Prostate gland (tissue), 2 donors: ENCODE measurements around the gene RNF183. TPM values are rescaled to one million over a fixed set of nuclear protein-coding genes. Genes with fewer than 3 reads are reported as not detected.

ENCODE experiments used
- DNase-seq: peaks from one replicate; pipeline ENCODE4 v3.0.0-alpha.2; 2019; ENCODE audit warnings: low spot score
- H3K27ac ChIP-seq, 2 donors: fragments of 200-600 bp; sonication (generic); 2 replicates each; pipeline ENCODE4 v1.5.1; 2017 to 2019
- H3K27me3 ChIP-seq: fragments of 200-600 bp; sonication (generic); replicated peaks from 2 replicates; pipeline ENCODE4 v1.5.1; 2019; ENCODE audit not compliant: insufficient read depth
- H3K36me3 ChIP-seq, 2 donors: fragments of 200-600 bp; sonication (generic); 1 replicate in 1 of 2; 2 replicates in 1 of 2; pipeline versions ENCODE4 v1.5.1 to v1.8.1; 2017 to 2019
- H3K4me1 ChIP-seq: fragments of 200-600 bp; sonication (generic); replicated peaks from 2 replicates; pipeline ENCODE4 v1.5.1; 2019
- H3K4me3 ChIP-seq, 2 donors: fragments of 200-600 bp; sonication (generic); 2 replicates each; pipeline ENCODE4 v1.5.1; 2017 to 2019
- H3K9me3 ChIP-seq: fragments of 200-600 bp; sonication (generic); 2 replicates; pipeline ENCODE4 v1.5.1; 2017
- CTCF ChIP-seq, 4 experiments: fragments of 200-600 bp in 2 of 4; fragments of 450-650 bp in 2 of 4; sonication (generic) in 2 of 4; IDR thresholded peaks; 1 replicate in 3 of 4; 2 replicates in 1 of 4; pipeline ENCODE4 v1.5.1; 2016 to 2019; ENCODE audit warnings: antibody characterized with exemption in 4 of 4, mild to moderate bottlenecking in 2 of 4, moderate library complexity in 2 of 4
- POLR2A ChIP-seq: fragments of 450-650 bp; IDR thresholded peaks from one replicate; pipeline ENCODE4 v1.6.1; 2016; ENCODE audit warnings: antibody characterized with exemption, mild to moderate bottlenecking
- POLR2AphosphoS5 ChIP-seq: sonication (generic); formaldehyde crosslinking; IDR thresholded peaks from one replicate; pipeline ENCODE4 v1.6.1; 2017; ENCODE audit warnings: antibody characterized with exemption
- WGBS: methylation state at CpG from one replicate; pipeline ENCODE4 v1.1.5; 2018; 5-methylcytosine and 5-hydroxymethylcytosine counted together
- intact Hi-C: fragments of 100-400 bp; cut with DNase I; formaldehyde crosslinking; loops from one replicate; pipeline ENCODE4 v1.14.2; 2022
- total RNA-seq, 2 donors: library from RNA; depleted of rRNA; stranded (reverse); fragments of >200 nt; gene quantifications; one replicate each; pipeline ENCODE4 v1.1.0, GENCODE V29; 2016

Gene RNF183
- total RNA-seq, 2 donors from 2014 or later = 0.57 TPM; not detected in 1

DNA sequence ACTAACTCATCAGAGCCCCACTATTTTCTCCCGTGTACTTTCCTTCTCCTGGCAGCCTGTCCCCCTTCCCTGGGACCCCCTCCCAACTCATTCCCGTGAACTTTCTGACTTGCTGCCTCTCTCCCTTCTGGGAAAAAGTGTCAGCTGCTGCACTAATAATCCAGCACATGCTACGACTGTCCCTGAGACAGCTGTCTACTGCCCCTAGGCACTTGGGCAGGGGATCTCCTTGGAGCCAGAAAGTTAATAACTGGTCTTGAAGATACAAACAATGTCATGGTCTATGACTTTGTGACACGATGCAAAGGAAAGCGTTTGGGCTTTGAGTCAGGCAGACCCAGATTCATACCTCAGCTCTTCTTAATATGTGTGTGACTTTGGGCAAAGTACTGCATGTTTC lies 10.1 kb upstream of the RNF183 start:
- no peaks in the 10 kb centered on the region for H3K27me3 ChIP-seq
- H3K4me1 ChIP-seq = no peaks in the 10 kb centered on the region
- intact Hi-C loops = loop anchor here (10.0 kb wide), 1 partner anchor 92 kb away; the partner anchor contains the start of gene ALAD
- no peak for DNase-seq
- H3K27ac ChIP-seq = no peak overlapping the region
- H3K9me3 ChIP-seq = no peaks in the 10 kb centered on the region
- no peak overlapping the region for H3K4me3 ChIP-seq
- 67% methylated on average over 5 of the region's 5 CpGs for WGBS
- H3K36me3 ChIP-seq = no peaks in the 10 kb centered on the region
- TF ChIP-seq POLR2A (no peak), POLR2AphosphoS5 (no peak), CTCF (IDR thresholded peaks at IDR 0.05) (no peak)

DNA sequence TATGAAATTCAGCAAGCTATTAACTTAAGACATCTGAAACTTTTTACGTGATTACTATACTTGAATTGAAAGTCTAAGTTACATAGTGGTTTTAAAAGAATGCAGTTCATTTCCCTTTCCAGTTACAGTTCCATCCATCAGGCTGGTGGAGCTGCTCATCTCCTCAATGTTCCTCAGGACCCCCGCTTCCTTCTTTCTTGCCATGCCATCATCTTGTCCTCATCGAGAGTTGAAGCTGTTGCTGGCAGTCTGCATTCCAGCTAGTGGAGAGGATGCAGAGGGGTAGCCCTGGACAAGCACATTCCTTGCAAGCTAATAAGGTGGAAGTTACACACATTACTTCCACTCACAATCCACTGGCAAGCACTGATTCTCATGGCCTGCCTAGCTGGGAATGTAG lies 8.8 kb upstream of the RNF183 start:
- H3K36me3 ChIP-seq = no peaks in the 10 kb centered on the region
- no peak overlapping the region for H3K4me3 ChIP-seq
- intact Hi-C loops = loop anchor here (10.0 kb wide), 1 partner anchor 93 kb away; the partner anchor contains the start of gene ALAD
- H3K27ac ChIP-seq = no peak overlapping the region
- no peaks in the 10 kb centered on the region for H3K9me3 ChIP-seq
- no peaks in the 10 kb centered on the region for H3K4me1 ChIP-seq
- 74% methylated on average over 3 of the region's 3 CpGs for WGBS
- DNase-seq = no peak
- H3K27me3 ChIP-seq = no peaks in the 10 kb centered on the region
- TF ChIP-seq CTCF (IDR thresholded peaks at IDR 0.05) = no peak
- no peak for TF ChIP-seq POLR2AphosphoS5
- TF ChIP-seq POLR2A = no peak

DNA sequence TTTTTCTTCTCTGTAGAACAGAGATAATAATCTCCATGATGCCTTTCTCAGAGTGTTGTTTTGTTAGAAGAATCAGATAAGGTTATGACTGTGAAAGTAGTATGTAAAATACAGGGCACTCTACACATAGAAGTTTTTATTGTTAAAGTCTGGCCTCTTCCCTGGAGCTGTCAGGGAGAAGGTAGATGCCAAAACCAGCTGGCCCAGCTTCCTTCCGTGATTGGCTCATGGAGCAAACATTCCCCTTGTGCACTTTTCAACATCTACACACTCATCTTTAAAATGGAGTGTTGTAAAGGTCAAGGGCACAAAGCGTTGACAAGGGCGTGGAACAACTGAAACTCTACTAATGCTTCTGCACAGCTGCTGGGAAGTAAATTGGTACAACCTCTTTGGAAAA lies 7.4 kb upstream of the RNF183 start:
- Histone ChIP-seq H3K4me1 (no peaks in the 10 kb centered on the region), H3K27ac (no peak overlapping the region), H3K27me3 (no peaks in the 10 kb centered on the region), H3K4me3 (no peak overlapping the region), H3K9me3 (no peaks in the 10 kb centered on the region), H3K36me3 (no peaks in the 10 kb centered on the region)
- no peak for TF ChIP-seq CTCF (IDR thresholded peaks at IDR 0.05)
- no peak for TF ChIP-seq POLR2A
- TF ChIP-seq POLR2AphosphoS5 = no peak
- intact Hi-C loops = loop anchor here (10.0 kb wide), 1 partner anchor 94 kb away; the partner anchor contains the start of gene ALAD
- WGBS = 49% methylated on average over 3 of the region's 3 CpGs
- DNase-seq = peak; percentile 8

DNA sequence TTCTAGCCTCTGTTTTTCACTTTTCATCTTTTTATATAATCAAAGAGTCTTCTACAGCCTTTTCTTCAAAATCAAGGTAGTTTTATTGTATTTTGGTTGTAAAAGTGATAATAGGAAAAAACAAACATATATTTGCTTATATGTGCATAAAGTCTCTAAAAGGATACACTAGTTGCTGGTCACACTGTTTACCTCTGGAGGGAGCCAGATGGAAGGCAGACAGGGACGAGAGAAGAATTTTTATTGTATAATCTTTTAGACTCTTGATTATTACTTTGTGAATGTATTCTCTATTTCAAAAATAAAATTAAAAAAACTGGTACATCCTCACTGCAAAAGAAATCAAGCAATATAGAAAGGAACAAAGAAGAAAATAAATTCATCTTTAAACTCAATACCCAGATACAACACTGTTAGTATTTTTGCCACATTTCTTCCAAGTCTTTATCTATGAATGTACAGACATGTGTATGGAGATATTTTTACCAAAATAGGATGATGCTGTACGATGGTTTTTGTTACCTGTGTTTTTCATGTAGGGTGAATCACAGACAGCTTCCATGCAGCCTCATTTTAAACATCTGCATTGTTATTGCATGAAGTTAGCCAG lies 6.1 kb upstream of the RNF183 start:
- TF ChIP-seq POLR2A (no peak), POLR2AphosphoS5 (peak; percentile 17), CTCF (IDR thresholded peaks at IDR 0.05) (peak in 3 of 4 experiments; percentile 35 to 67 (median 62))
- intact Hi-C loops = no loop called here
- DNase-seq = peak; percentile 23

DNA sequence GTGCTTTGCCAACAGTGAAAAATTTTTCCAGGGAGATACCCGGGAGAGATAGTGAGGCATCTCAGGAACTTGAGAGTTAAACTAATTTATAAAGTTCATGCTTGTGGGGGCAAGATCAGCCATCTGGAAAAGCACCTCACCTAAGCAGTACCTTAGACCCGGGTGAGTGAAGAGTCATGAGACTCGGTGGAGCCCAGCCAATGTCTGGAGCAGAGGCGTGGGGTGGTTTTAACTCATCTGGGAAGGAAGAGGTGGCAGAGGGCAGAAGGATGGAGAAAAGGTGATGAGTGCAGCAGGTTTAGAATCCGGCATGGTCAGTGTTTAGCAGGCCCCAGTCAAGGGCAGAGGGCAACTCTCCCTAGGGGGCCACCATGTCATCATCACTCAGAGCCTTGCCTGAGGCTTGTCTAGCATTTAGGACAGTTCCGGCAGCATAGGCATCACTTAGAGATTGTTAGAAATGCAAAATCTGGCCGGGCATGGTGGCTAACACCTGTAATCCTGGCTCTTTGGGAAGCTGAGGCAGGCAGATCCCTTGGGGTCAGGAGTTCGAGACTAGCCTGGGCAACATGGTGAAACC lies 4.3 kb upstream of the RNF183 start:
- intact Hi-C loops = no loop called here
- no peak for DNase-seq
- Histone ChIP-seq H3K4me3 (no peak overlapping the region), H3K4me1 (no peaks in the 10 kb centered on the region), H3K36me3 (no peaks in the 10 kb centered on the region), H3K9me3 (no peaks in the 10 kb centered on the region), H3K27ac (no peak overlapping the region), H3K27me3 (no peaks in the 10 kb centered on the region)
- TF ChIP-seq CTCF (IDR thresholded peaks at IDR 0.05) = no peak
- TF ChIP-seq POLR2AphosphoS5 = no peak
- TF ChIP-seq POLR2A = no peak
- 66% methylated on average over 8 of the region's 8 CpGs for WGBS

More for the DNA sequence above, 6.1 kb upstream of the RNF183 start:
- no peaks in the 10 kb centered on the region for H3K36me3 ChIP-seq
- WGBS = 14% methylated on average over 2 of the region's 2 CpGs
- H3K27ac ChIP-seq = no peak overlapping the region
- H3K27me3 ChIP-seq = no peaks in the 10 kb centered on the region
- no peaks in the 10 kb centered on the region for H3K4me1 ChIP-seq
- H3K4me3 ChIP-seq = no peak overlapping the region
- no peaks in the 10 kb centered on the region for H3K9me3 ChIP-seq
